ENCODE data around the gene ALKBH1. TPM values are rescaled to one million over a fixed set of nuclear protein-coding genes. Genes with fewer than 3 reads are reported as not detected.
A peak's percentile ranks its signal among the peaks of the same experiment; 100 is the strongest.

The ALKBH1 gene
- total and polyA plus RNA-seq, 9 of the 15 experiments (the other 6 are each of a cell fraction or from before 2014, with no cell fraction given), result 5.3 to 19.4 (median 10.7) TPM

GRCh38 chr14:77730976-77731497, 23.2 kb upstream of the ALKBH1 start:
- POLR2A ChIA-PET, result no interaction called here
- 96% methylated on average over 3 of the region's 3 CpGs for WGBS (ENCODE audit: insufficient coverage, low coverage, missing lambda C conversion rate)
- Histone ChIP-seq H3K79me2 (ENCODE audit: control insufficient read depth, insufficient read depth, low read length) (no peaks in the 10 kb centered on the region; the same call in 2 of the 3 replicates), H4K20me1 (replicated peaks; ENCODE audit: control insufficient read depth, insufficient read depth, low read length) (no peaks in the 10 kb centered on the region), H3K9me3 (replicated peaks; ENCODE audit: control insufficient read depth, insufficient read depth, low read depth, low read length) (no peaks in the 10 kb centered on the region), H3K9me1 (ENCODE audit: control insufficient read depth, insufficient read depth, low read length) (no peaks in the 10 kb centered on the region), H3K27ac (ENCODE audit: extremely low read depth, low read depth, low read length) (no peak overlapping the region), H2AFZ (ENCODE audit: low read depth, low read length) (no peak overlapping the region), H3K4me3 (no peak overlapping the region), H3K27me3 (ENCODE audit: control insufficient read depth in 2 of 2, insufficient read depth in 2 of 2, low read length in 2 of 2) (no peaks in the 10 kb centered on the region), H3K9ac (ENCODE audit: insufficient read depth in 1 of 2, low read depth in 2 of 2, low read length in 2 of 2) (no peak overlapping the region), H3K4me1 (replicated peaks in 1 of 2; ENCODE audit: control insufficient read depth in 2 of 2, insufficient read depth in 2 of 2, low read length in 2 of 2) (no peaks in the 10 kb centered on the region), H3K4me2 (ENCODE audit: insufficient read depth, low read length) (no peak overlapping the region), H3K36me3 (ENCODE audit: control insufficient read depth, insufficient read depth, low read length) (peaks cover 97% of the 10 kb centered on the region)
- TF ChIP-seq TSC22D4 (tag; IDR thresholded peaks at IDR 0.05) (no peak), GTF3C2 (IDR thresholded peaks at IDR 0.05; ENCODE audit: borderline replicate concordance, extremely low read depth, insufficient read length) (no peak), PCBP2 (IDR thresholded peaks at IDR 0.05; ENCODE audit: low read depth, low read length, poor library complexity, severe bottlenecking) (no peak), ZNF639 (CRISPR knock-in tag; conservative IDR thresholded peaks at IDR 0.05 in 1 of 2, IDR thresholded peaks at IDR 0.05 in 1 of 2) (no peak), ZNF316 (IDR thresholded peaks at IDR 0.05) (peak; percentile 11; the same call in 1 of the 2 replicates), TRIM28 (IDR thresholded peaks at IDR 0.05) (no peak), BRF1 (IDR thresholded peaks at IDR 0.05; ENCODE audit: borderline replicate concordance, extremely low read depth, insufficient read length) (no peak), ZBTB17 (CRISPR knock-in tag; IDR thresholded peaks at IDR 0.05) (no peak)
- ATAC-seq, result no peak
- in situ Hi-C loops (cut with MboI) (no loop called here), intact Hi-C loops (cut with micrococcal nuclease) (no loop called here)
- no peak for DNase-seq (ENCODE audit: extremely low read depth in 1 of 4, low spot score in 3 of 4)
- FAIRE-seq, result no peak
- CTCF ChIA-PET (ENCODE audit: low intra/inter-chr PET ratio), result no interaction called here
- no TSS peak for BruUV-seq (replicated peaks)

All from K562 (cell line).